ENCODE results near the gene AFAP1L1.

AFAP1L1 gene

GRCh38 chr5:149271716-149272563 is at the start of gene AFAP1L1:
Gene AFAP1L1, plus strand, starts transcription at chr5:149271859. Its CDS starts 110 bp downstream, at chr5:149271969.
- peak; percentile 71 for DNase-seq

- no peak for DNase-seq
Observed at GRCh38 chr5:149223081-149223848, 48.4 kb upstream of the AFAP1L1 start.

- no peak for DNase-seq
Observed at GRCh38 chr5:149224282-149224681, 47.4 kb upstream of the AFAP1L1 start.

GRCh38 chr5:149227168-149227826 is 44.4 kb upstream of the AFAP1L1 start:
- no peak for DNase-seq

- no peak for DNase-seq
Observed at GRCh38 chr5:149228618-149229297, 42.9 kb upstream of the AFAP1L1 start.

GRCh38 chr5:149229298-149229937 is 42.2 kb upstream of the AFAP1L1 start:
- DNase-seq = no peak

GRCh38 chr5:149235841-149236240 is 35.8 kb upstream of the AFAP1L1 start:
- no peak for DNase-seq

- no peak for DNase-seq
Observed at GRCh38 chr5:149237662-149238061, 34.0 kb upstream of the AFAP1L1 start.

- no peak for DNase-seq
Observed at GRCh38 chr5:149238540-149238939, 33.1 kb upstream of the AFAP1L1 start.

GRCh38 chr5:149239917-149240316 is 31.7 kb upstream of the AFAP1L1 start:
- DNase-seq = no peak

GRCh38 chr5:149240354-149240998 is 31.2 kb upstream of the AFAP1L1 start:
- DNase-seq = peak; percentile 85

- no peak for DNase-seq
Observed at GRCh38 chr5:149242339-149242738, 29.3 kb upstream of the AFAP1L1 start.

GRCh38 chr5:149246906-149247305 is 24.8 kb upstream of the AFAP1L1 start:
- DNase-seq = no peak

- DNase-seq = no peak
Observed at GRCh38 chr5:149247726-149248125, 23.9 kb upstream of the AFAP1L1 start.

GRCh38 chr5:149251546-149251945 is 20.1 kb upstream of the AFAP1L1 start:
- no peak for DNase-seq

GRCh38 chr5:149254506-149254905 is 17.2 kb upstream of the AFAP1L1 start:
- DNase-seq = no peak

- DNase-seq = no peak
Observed at GRCh38 chr5:149256451-149256850, 15.2 kb upstream of the AFAP1L1 start.

GRCh38 chr5:149257131-149257530 is 14.5 kb upstream of the AFAP1L1 start:
- no peak for DNase-seq

GRCh38 chr5:149257889-149258705 is 13.6 kb upstream of the AFAP1L1 start:
- DNase-seq = no peak

GRCh38 chr5:149260761-149261160 is 10.9 kb upstream of the AFAP1L1 start:
- no peak for DNase-seq

- DNase-seq = no peak
Observed at GRCh38 chr5:149261246-149261645, 10.4 kb upstream of the AFAP1L1 start.

All from activated CD8-positive, alpha-beta memory T cell treated with anti-CD3 and anti-CD28 coated beads for 24 hours (primary cell).